HG03175 (cell line): ENCODE measurements around the gene ODC1.
A peak's percentile ranks its signal among the peaks of the same experiment; 100 is the strongest.
"Not testable (repeated sequence)": the region's sequence is repeated elsewhere in the genome, so short reads cannot be mapped to it uniquely, and the experiment has no call there.

ENCODE experiments used
- ATAC-seq: cut with Tn5 transposase; IDR thresholded peaks from one replicate; pipeline ENCODE4 v1.9.1; 2021; ENCODE audit warnings: mild to moderate bottlenecking, moderate library complexity; ENCODE audit not compliant: unreplicated experiment

The ODC1 gene

DNA sequence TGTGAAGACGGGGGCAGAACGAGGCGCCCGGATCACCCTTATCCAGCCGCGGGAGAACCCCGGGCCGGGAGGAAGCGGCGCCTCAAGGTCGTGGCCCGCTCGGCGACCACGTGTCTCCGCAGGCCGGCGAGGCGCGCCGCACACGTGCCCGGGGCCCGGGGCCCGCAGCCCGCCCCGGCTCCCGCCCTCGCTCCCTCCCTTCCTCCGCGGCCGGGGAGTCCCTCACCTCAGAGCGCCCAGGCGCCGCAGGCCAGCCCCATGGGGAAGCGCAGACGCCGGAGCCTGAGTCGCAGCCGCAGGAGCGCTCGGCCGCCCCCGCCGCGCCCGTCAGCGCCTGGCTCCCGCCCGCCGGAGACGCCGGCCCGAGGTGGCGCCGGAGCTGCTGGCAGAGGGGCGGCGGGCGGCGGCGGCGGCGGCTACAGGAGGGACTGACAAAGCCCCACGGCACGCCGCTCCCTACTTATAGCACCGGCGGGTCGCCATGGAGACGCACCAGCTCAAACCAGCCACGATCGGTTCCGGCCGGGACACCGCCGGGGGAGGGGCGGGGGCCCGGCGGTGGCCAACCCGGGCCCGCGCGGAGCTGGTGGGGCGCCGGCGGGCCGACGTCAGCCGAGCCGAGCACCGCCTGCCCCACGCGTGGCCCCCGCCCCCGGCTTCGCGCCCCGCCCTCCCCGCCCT lies at the start of gene ODC1:
TSS of gene ODC1 (minus strand) at position 433 of the 681 bp plus-strand sequence. CDS start 3,295 bp downstream, outside the sequence.
- peak; percentile 73 for ATAC-seq

DNA sequence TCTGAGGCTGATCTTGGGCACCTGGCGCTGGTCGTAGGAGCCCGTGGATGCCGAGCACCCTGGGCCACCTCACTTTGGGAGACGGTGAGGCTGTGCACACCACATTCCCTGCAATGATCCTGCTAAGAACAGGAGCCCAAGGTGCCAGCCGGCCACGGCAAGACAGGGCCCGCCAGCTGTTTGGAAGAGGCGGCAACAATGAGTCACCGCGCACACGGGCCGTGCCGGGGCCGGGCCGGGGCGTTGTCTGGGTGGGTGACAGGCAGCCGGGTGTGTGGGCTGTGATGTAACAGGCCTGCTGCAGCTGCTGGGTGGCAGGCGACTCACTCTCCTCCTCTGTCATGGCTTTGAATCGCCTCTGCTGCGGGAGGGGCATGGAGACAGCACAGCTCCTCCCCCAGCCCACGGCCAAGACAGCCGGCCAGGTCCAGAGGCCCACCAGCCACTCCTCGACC lies 49.7 kb upstream of the ODC1 start:
- no peak for ATAC-seq

DNA sequence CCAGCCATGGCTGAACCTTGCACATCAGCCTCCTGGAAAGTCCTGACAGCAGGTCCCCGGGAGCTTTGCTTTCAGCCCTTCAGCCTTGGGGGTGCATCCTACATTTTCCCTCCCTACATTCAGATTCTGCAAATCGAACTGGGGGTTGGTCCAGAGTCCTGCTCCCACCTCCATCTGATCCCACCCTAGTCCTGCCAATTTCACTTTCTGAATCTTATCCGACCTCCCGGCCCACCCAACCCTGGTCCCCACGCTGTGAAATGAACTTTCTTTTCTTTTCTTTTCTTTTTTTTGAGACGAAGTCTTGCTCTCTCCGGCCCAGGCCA lies 47.8 kb upstream of the ODC1 start:
- no peak for ATAC-seq

DNA sequence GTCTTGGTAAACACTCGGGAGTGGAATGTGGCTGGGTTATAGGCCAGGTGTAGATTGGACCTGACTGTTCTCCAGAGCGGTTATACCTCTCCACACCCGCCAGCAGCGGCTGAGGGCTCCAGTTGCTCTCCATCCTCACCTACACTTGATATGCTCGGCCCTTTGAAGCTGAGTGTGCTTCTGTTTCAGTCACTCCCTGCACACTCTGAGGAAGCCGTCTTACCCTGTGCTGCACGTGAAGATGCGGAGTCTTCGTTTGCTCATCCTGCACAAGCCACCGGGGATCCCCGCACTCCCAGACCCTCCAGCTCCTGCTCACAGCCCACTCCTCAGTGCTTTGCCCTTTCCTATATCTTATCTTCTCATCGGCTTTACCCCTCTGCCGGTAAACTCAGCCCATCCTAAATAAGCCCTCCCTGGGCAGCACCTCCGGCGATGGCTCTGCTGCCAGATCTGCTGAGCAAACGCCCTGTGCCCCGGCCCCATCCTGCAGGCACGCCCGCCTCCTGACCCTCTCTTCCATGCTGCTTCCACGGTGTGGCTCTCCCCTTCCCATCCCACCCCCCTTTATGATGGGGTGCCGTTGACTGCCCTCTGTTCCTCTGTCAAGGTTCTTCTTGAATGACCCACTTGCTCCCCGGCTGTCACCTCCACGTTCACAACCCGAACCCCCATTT lies 47.3 kb upstream of the ODC1 start:
- ATAC-seq = no peak

GRCh38 chr2:10494351-10495066 lies 46.4 kb upstream of the ODC1 start:
- ATAC-seq = no peak

DNA sequence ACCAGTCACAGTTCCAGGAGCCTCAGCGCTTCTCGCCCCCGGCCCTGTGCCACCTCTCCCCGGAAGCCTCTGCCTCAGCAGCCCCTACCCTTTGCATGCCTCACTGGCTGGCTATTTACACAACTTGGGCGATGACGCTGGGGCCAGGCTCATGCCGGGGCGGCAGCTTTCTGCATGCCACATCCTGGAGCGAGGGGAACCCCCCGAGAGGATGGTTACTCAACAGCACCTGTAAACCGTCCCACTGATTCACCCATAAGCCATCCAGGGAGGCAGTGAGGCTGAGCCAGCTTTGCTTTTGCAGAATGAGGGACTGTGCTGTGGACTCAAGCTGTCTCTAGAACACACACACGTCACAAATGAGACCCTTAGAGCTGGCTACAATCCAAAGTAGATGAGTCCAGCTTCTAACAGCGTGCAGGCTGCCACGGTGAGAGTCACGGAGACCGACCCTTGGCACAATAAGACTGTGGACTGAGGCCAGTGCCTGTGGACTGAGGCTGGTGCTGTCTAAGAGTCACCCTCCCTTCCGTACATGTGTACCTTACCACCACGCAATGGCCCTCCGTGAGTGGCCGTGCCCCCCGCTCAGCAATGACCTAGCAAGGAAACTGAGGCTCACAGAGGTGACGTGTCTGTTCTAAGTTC lies 45.6 kb upstream of the ODC1 start:
- peak; percentile 93 for ATAC-seq

GRCh38 chr2:10493075-10493633 lies 45.0 kb upstream of the ODC1 start:
- ATAC-seq = no peak

DNA sequence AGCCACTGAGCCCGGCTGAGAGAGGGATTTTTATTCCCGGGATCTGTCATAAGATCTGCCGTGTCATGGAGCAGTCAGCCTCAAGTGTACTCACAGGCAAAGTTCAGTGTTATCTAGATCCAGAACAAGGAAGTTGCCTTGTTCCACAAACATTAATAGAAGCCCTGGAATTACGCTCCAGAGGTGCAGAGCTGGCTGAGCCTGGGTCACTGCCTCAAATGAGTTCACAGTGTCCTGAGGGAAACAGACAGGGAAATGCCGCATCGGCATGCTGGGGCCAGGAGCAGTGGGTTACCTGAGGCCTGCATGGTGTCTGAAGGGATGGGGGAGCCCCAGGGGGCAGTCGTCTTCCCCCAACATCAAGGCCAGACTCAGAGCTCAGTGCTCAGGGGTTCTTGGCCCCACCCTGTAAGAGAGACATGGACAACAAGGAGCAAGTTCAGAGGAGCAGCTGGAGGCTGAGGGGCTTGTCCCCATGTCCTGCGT lies 42.7 kb upstream of the ODC1 start:
- no peak for ATAC-seq

DNA sequence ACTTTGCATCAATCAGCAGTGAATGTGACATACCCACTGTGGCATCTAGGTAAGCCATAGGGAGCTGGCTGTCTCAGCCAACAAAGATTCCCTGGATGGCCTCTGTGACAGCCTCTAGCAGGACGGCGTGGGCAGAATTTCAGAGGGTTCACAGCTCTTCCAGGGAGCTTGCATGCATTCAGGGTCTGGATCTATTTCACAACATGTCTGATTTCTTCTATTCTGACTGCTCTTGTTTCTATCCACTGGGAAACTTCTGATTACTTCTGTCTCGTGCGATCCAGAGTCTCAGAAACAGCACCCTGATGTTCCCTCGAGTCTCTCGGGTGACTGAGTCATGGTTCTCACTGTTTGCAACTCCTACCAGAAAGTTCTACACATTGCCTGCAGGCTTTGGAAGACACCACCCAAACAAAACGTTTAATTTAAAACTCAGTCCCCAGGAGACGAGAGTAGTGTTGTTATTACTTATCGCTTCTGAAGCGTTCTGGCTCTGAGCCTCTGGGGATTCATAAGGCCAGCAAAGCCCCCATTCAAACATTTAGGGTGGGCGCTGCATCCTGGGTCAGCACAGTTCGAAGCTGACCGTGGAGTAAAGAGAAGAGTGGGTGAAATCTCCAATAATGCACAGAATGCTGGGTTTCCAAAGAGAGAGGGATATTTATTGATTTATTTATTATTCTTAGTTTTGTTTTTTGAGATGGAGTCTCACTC lies 41.9 kb upstream of the ODC1 start:
- no peak for ATAC-seq

DNA sequence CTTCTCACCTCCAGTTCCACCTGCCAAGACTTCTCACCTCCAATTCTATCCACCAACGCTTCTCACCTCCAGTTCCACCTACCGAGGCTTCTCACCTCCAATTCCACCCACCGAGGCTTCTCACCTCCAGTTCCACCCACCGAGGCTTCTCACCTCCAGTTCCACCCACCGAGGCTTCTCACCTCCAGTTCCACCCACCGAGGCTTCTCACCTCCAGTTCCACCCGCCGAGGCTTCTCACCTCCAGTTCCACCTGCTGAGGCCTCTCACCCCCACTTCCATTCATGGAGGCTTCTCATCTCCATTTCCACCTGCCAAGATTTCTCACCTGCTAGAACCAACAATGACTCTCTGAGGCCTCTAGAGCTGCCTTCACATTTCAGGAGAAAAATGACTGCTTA lies 40.0 kb upstream of the ODC1 start:
- ATAC-seq = not testable (repeated sequence)

- not testable (repeated sequence) for ATAC-seq
These were observed 39.6 kb upstream of the ODC1 start for GRCh38 chr2:10487741-10488104.

GRCh38 chr2:10487081-10487740 lies 39.1 kb upstream of the ODC1 start:
- no peak for ATAC-seq

DNA sequence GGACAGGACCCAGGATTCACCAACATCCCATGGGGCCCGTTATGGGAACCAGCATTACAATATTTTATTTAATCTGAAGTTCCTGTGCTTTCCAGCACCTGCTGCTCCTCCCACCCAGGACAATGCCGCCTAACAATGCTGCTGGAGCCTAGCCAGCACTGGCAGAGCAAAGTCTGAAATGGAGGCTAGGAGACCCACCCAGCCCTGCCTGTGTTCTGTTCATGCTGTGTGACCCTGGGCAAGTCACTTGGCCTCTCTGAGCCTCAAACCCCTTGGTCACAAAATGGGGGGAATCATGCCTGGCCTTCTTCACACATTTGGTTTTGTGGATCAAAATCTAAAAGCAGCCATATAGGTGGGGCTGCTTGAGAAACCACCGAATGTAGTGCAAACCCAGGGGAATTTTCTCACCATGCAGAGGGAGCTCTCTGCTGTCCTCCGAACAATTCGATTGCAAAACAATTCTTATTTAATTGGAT lies 38.5 kb upstream of the ODC1 start:
- no peak for ATAC-seq

- no peak for ATAC-seq
These were observed 38.0 kb upstream of the ODC1 start for GRCh38 chr2:10486091-10486490.

DNA sequence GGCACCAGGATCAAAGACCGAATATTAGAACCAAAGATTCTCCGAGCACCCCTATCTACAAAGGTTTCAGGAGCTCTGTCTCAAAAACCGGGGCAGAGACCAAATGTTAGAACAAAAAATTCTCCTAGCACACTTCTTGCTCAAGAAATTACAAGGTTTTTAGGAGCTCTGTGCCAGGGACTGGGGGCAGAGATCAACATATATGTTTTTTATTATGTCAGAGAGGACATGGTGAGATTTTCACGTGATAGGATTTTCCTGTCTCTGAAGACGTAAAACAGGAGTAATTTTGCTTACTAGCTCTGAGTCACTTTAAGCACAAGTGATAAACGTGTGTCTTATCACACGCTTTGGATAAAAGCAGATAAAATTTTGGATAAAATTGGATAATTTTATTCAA lies 34.8 kb upstream of the ODC1 start:
- ATAC-seq = no peak

DNA sequence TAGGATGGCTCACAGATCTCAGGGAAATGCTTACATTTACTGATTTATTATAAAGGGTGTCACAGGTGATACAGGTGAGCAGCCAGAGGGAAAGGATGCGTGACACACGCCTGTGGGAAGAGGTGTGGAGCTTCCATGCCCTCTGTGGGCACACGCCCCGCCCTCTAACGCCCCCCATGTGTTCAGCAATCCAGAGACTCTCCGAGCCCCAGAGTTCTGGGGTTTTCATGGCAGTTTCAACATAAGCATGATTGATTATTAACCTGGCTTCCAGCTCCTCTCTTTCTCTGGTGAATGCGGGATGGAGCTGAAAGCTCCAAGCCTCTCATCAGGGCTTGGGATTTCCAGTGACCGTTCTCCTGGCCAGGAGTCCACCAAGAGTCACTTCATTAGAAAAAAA lies 34.3 kb upstream of the ODC1 start:
- no peak for ATAC-seq

DNA sequence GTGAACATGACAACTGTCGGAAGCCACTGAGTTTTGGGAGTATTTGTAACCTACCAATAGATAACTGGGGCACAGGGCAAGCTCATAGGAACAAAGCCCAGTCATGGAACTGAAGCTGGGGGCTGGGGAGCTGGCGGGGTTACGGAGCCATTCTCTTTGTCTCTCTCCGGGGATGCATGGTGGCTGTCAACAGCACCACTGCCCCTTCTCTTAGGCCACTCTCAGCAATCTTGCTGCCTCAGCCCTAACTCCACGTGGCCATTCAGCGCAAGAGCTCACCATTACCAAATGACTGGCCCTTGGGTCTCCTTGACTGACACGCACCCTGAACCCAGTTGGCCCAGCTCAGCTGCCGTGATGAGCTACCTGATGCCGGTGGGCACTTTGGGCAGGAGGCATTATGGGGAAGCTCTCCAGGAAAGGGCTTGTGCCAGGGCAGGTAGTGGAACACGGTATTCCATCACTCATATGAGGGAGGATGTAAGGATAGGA lies 33.6 kb upstream of the ODC1 start:
- no peak for ATAC-seq

DNA sequence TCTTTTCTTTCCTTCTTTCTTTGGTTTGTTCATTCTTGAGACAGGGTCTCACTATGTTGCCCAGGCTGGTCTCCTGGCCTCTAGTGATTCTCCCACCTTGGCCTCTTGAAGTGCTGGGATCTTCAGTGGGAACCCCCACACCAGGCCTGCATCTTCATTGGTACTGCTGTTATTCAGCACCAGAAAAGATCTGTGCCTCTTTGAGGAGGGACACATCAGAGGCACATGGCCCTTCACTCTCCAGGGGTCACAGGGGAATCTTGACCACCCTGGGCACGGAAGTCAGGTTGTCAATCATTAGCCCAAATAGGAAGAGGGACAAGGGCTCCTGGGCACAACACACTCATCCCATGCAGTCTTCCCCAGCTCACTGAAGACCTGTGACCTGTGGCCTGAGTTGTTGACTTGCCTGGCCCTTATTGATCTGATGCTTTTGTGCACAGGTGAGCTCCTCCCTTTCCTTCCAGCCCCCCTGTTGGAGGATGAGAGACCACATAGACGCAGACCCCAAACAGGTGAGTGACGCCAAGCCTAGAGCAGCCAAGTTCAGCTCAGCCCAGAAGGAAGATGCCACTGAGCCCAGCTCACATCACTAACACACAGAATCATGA lies 33.0 kb upstream of the ODC1 start:
- ATAC-seq = no peak

- ATAC-seq = no peak
These were observed 32.3 kb upstream of the ODC1 start for GRCh38 chr2:10480359-10480949.
